Stimulated activated CD8-positive, alpha-beta memory T cell treated with anti-CD3 and anti-CD28 coated beads, Interleukin-7, amount 100 ng/mL, for 24 hours (primary cell): ENCODE measurements around the gene SIRT3.
"Not testable (repeated sequence)": the region's sequence is repeated elsewhere in the genome, so short reads cannot be mapped to it uniquely, and the experiment has no call there.

Experiments used
- DNase-seq: peaks from one replicate; pipeline ENCODE4 v3.0.0-alpha.2; 2020; ENCODE audit warnings: low read depth

Gene SIRT3

DNA sequence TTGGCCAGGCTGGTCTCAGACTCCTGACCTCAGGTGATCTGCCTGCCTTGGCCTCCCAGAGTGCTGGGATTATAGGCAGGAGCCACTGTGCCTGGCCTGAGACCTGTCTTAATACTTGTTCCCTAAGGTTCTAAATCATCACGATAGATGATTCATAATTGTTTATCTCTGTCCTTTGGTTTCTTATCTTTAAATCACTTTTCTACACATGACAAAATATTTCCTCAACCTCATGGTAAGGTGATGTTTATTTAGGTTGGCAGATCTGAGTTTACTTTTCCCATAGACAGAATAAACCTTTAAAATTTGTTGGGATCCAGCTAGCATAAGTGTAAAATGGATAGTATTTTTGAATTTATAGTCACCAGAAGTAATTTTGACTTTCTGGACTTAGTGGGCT, 4.2 kb upstream of the SIRT3 start:
- DNase-seq: no peak

DNA sequence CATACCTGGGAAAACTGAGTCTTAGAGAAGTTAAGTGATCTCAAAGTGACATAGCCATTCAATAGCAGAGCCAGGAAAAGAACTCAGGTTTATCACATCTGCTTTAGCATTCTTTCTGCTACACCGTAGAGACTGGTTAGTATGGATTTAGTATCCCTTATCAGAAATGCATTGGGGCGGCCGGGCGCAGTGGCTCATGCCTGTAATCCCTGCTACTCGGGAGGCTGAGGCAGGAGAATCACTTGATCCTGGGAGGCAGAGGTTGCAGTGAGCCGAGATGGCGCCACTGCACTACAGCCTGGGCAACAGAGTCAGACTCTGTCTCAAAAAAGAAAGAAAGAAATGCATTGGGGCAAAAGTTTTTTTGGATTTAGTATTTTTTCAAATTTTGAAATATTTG, 2.2 kb upstream of the SIRT3 start:
- DNase-seq: not testable (repeated sequence)

DNA sequence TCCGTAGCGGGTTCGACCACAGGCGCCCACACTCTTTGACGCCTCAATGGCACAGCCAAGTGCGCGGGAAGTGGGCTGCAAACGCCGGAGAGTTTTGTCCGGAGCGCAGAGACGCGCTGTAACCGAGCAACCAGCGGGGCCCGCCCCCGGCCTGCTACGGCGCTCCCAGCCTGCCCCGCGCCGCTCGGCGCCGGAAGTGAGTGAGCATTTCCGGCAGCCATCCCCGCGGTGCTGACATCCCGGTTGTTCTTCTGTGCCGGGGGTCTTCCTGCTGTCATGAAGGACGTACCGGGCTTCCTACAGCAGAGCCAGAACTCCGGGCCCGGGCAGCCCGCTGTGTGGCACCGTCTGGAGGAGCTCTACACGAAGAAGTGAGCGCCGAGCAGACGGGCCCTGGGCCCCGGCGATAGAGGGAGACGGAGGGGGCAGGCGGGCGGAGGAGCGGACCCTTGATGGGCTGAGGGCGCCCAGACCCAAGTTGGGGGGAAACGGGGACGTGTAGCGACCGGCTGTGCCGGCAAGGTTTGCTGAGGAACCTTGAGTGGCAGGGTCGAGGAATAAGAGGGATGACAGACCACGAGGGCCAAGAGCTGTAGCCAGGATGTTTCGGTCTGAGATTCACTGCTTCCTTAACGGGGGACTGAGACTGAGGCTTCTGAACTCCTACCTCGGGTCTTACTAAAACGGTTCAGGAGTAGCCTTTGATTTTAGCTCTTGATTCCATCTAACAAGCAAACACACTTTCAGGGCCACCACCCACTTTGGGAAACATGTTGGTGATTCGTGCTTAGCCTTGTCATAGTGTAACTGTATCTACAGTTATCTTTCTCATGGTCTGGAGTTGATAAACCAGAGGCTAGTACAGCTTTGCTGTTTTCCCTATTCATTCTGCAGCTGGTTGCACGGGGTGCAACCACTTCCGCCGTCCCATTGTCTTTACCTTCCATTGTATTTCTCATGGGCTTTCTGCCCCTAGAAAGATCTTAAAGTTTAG, 929 bp upstream of the SIRT3 start, which contains the start of gene PSMD13:
Gene PSMD13 (plus strand): TSS at position 203 of the 994 bp plus-strand sequence. CDS start 74 bp downstream, at position 277.
- peak; percentile 72 for DNase-seq

DNA sequence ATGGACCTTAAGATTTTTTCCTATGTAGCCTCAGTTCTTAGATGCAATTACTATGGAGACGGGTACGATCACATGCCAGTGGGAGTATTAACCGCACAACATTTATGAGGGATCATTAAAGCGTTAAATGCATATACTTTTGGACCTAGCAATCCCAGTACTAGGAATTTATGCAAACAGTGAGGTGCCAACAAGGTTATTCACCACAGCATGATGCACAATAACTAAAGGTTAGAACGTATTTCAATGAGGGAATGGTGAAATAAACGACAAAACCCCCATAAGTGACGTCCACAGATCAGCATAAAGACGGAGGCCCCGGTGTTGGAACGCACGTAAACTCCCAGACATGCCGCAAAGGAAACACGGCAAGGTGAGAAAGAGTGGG, 539 bp downstream of the SIRT3 start:
- no peak for DNase-seq

DNA sequence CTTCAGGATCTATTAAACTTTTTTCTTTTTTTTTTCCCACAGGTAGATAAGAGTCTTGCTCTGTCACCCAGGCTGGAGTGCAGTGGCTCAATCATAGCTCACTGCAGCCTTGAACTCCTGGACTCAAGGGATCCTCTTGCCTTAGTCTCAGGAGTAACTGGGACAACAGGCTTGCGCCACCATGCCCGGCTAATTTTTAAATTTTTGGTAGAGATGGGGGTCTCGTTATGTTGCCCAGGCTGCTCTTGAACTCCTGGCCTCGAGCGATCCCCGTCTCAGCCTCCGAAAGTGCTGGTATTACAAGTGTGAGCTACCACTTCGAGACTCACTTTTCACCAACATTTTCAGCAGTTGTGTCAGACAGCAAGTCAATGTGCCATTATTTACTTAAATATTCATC, 962 bp downstream of the SIRT3 start:
- DNase-seq: no peak

DNA sequence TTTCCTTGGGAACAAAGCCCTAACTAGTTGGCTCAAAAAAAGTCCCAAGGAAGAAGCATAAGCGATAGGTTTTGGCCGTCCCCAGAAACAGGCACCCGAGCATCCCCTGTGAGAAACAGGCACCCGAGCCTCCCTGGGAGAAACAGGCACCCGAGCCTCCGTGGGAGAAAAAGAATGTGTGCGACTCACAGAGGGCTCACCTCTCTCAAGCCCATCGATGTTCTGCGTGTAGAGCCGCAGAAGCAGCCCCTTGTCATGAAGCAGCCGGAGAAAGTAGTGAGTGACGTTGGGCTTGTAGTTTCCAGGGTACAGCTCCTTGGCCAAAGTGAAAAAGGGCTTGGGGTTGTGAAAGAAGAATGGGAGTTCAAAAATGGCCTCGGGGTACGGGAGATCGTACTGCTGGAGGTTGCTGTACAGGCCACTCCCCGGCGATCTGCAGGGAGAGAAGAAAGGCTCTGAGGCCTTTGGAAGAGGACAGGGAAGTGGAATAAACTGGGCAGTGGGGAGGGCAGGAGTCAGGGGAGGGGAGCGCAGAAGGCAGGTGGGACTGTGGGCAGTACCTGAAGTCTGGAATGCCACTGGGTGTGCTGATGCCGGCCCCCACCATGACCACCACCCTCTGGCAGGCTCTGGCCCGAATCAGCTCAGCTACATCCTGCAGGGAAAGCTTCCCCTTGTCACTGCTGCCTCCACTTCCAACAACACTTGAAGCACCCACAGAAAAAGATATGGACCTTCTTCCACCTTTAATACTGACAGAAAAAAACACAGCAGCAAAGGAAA, 3.2 kb downstream of the SIRT3 start:
- no peak for DNase-seq

DNA sequence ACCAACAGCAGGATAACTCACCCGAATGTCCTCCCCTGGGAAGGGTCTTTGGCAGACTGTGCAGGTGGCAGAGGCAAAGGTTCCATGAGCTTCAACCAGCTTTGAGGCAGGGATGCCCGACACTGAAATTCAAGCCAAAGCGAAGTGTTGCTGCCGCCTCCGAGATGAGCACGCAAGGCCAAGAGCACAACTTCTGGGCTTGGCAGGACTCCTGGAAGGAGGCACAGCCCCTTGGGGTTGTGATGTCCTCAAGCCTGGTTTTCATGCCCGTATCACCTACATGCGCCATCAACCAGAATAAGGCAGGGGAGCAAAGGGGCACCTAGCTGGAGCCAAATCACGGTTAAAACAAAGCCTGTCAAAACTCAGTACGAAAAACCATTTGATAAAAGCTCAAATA, 5.7 kb downstream of the SIRT3 start:
- no peak for DNase-seq

DNA sequence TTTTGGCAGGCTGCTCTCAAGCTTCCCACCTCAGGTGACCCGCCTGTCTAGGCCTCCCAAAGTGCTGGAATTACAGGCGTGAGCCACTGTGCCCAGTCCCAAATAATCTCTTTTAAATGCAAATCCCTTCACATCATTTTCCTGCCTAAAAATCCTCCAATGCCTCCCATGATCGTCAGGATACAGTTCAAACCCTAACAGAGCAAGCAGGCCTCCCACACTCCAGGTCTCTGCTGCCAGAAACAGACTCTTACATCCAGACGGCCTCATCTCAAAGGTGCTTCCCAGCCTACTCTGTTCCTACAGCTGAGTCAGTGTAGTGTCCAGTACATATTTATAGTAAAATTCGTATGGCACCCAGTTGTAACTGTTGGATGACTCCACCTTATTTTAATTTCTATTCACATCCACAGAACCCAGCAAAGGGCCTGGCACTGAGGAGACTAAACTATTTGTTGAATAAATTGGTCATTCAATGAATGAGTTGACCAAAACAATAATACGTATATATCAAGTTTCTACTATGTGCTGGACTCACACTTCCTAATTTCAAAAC, 8.2 kb downstream of the SIRT3 start:
- DNase-seq: no peak

DNA sequence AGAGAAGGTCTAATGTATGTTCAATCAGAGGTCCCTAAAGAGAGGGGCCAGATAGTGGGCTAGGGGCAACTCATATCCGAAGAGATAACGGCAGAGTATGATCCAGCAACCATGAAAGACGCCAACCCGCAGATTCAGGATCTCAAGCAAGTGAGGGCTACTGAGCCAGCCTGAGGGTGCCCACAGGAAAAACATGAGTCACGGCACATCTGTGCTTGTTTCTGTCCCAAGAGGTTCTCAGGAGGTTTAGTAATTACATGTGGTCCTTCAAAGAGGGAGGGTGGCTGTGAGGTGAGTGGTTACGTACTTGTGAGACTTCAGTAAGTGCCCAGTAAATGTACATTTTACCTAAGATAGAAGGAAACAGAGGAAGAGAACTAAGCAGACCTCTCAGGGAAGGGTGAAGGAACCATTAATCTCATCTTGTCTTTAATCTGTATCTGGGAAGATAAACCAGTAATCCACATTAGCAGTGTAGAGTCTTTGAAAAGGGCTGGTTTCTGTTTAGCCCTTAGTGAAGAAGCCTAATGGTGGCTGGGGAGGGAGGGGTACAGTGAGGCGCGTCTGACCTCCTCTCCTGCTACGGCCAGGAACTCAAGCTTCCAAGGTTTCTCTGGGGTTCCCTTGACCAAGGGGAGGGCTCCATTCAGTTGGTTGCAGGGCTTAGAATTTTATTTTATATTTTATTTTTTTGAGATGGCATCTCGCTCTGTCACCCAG, 10.2 kb downstream of the SIRT3 start:
- no peak for DNase-seq

DNA sequence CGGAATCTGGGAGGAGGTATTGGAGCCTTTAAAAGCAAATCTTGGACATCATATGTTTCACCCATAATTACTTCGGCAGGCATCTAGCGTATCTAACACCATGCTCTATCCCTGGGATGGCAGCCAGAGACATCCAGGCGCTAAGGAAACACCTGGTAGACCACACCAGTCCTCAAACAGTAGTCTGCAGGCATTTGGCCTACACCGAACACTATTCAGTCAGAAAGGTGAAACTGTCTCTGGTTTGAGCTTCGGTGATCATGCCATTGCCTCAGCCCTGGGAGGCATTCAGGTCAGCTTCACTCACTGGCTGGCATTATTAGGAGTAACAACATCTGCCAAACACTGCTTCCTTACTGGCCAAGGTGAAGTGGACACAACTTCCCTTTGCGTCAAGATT, 11.7 kb downstream of the SIRT3 start:
- no peak for DNase-seq

DNA sequence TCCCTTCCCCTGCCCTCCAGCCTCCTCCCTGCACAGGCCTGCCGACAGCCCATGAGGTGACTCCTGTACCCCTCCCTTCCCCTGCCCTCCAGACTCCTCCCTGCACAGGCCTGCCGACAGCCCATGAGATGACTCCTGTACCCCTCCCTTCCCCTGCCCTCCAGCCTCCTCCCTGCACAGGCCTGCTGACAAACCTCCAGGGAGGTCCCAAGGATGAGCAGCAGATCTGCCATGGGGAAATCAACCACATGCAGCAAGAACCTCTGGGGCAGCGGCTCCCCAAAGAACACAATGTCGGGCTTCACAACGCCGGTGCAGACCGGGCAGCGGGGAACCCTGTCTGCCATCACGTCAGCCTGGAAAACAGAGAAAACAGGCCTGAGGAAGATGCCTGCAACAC, 12.3 kb downstream of the SIRT3 start:
- DNase-seq: no peak

DNA sequence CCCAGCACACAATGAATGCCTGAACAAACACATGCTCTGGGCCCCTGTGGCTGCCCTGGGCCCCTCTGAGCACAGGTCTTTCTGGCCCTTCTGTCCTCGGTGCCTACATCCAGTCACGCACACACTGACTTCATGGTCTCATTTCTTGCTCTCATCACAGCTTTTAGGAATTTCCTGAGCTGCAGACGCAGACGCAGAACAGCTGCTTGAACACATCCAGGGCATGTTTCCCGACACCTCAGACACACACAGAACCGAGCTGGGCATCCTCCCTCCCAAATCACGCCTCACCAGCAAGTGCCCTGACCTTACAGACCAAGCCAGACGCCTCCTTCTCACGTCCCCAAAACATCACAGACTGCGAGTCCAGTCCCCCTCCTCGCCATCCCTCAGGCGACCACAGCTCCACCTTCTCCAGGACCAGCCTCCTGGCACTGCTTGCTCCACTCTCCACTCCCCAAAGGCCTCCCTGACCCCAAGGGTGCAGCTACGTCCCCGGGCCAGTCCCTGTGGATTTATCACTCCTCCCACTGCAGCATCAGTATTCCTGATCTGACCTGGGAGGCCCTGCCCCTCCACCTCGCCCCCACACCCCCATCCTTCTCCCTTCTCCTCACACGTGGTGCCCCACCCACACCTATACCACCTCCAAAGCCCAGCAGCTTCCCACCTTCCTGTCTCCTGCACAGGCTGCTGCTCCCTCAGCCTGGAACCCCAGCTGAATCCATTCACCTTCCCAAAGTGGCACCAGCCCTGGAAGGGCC, 12.9 kb downstream of the SIRT3 start:
- DNase-seq: no peak

DNA sequence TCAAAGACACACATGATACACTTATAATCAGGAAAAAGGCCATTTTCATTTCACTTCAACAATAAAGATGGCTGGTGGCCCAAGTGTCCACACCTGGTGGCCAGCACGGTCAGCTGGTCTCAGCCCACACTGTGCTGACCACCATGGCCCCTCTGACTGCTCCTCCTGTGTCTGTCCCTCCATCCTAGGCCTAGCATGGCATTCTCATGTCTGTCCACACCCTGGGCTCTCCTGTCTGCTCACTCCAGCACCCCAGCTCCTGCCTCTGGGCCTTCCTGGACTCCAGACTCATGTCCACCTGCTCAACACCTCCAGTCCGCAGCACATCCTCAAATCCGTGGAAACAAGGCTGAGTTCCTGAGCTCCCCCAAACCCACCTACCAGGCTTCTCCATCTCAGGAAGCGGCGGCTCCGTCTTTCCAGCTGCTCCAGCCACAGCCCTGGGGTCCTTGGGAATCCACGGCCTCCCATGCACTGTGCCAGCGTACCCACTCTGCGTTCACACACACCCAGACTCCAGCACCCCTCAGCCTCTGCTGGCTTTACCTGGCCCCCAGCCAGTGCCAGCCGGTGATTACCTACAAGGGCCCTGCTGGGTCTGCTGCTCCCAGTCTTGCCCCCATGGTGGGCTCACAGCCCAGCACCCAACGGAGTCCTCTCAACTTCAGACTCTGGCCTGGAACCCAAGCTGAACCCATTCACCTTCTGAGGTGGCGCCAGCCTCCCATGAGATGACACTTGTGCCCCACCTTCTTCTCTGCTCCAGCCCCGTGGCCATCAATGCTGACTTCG, 13.9 kb downstream of the SIRT3 start:
- DNase-seq: no peak

DNA sequence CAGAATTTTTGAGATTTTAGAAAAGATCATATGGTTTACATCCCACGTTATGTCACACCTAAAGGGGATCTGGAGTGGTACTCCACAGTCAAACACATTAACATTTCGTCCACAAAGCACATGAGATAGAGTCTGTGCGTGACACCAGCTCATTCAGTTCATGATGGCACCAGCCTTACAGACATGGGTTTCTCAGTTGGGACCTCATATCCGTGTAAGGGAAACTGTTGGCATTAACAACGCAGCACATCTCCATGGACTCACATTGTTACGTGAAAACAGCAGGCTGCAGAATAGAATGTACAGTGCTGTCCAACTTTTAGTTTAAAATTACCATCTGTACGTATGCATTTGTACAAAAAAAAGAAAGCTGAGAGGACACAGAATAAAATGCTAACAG, 14.6 kb downstream of the SIRT3 start:
- DNase-seq: no peak

DNA sequence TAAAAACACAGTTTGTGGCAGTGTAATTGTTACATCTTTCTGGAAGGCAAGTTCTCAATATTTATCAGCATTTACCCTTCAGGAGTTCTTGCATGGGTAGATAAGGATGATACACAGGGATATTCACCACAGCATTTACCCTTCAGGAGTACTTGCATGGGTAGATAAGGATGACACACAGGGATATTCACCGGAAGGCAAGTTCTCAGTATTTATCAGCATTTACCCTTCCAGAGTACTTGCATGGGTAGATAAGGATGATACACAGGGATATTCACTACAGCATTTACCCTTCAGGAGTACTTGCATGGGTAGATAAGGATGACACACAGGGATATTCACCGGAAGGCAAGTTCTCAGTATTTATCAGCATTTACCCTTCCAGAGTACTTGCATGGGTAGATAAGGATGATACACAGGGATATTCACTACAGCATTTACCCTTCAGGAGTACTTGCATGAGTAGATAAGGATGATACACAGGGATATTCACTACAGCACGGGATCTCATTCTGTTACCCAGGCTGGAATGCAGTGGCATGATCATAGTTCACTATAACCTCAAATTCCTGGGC, 15.4 kb downstream of the SIRT3 start:
- not testable (repeated sequence) for DNase-seq

DNA sequence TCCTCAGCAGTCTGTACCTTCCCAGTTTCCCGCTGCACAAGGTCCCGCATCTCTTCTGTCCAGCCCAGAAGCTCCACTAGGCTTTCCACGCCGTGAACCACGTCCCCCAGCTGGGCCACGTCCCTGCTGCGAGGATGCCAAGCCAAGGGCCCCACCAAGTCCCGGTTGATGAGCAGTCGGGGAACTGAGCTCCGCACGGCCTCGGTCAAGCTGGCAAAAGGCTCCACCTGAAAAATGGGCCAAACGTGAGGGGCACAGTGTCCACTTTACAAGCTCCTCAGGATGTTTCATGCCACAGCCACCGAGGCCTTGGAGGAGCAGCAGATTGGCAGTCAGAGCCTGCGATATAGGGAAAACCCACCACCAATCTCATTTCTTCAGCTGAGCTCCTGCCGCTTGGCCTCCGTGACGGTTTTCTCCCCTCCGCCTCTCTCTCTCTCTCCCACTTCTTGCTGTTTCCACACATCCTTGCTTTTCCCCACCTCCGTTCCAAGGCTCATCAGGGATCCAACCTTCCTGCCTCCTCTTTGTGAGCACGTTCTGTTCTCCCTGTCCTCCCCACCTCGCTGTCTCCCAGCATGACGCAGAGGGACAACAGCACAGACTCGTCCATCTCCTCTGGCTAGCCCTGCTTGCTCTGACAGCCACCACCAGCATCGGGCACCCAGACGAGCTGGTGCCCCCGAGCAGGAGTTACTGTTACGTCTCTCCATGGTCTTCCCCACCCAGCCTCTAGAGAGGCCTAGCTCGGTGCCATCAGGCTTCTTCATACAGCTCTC, 17.1 kb downstream of the SIRT3 start:
- DNase-seq: no peak

DNA sequence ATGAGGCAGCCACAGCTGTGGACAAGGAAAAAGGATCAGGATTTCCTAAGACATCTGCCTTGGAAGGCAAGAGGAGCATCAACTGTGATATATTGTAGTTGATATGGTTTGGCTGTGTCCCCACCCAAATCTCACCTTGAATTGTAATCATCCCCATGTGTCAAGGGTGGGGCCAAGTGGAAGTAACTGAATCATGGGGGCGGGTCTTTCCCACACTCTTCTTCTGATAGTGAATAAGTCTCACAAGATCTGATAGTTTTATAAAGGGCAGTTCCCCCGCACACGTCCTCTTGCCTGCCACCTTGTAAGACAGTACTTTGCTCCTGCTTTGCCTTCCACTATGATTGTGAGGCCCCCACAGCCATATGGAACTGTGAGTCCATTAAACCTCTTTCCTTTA, 18.4 kb downstream of the SIRT3 start:
- DNase-seq: no peak

DNA sequence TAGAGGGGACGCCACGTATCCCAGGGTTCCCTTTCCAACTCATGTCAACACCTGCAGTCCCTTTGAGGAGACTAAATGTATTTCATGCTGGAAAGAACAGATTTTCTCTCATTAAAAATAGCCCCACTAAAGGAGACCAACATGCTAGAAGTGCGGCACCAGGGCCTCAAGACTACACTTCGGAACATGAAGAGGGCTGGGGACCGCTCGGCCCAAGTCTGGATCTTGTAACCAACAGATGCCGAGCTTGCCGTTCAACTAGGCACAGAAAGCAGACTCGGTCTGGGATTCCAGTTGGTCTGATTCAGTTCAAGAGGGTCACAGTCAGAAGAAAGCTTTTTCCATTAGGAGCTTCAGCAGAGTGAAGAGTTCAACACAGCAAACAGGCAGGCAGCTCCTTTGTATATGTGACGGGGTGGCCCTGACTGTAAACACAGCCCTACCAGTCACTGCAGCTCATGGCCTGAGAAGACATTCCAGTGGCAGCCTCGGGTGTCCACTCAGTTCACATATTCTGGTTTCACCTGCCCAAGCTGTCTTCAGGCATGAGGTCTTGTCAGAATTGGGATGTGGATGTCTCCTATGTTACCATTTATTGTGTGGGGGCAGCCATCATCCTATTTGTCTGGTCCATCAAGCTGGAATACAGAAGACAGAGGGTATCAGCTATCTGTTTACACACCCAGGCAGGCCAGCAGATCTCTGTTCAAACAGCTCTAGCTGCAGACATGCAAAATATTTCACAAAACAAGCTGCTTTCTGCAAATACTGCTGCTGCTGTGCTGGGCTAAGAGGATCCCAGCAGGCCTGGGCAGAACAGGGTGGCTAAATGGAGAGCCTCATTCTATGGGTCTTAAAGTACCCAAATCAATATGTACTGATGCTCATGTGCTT, 19.8 kb downstream of the SIRT3 start:
- DNase-seq: no peak
